GM18502 (cell line): ENCODE results near the gene ARL6IP5.
A peak's percentile ranks its signal among the peaks of the same experiment; 100 is the strongest.

Source experiments
- ATAC-seq: cut with Tn5 transposase; IDR thresholded peaks from one replicate; pipeline ENCODE4 v1.9.1; 2021; ENCODE audit warnings: mild to moderate bottlenecking; ENCODE audit not compliant: unreplicated experiment, poor library complexity

The ARL6IP5 gene

GRCh38 chr3:69084326-69085167 is at the start of gene ARL6IP5:
TSS of gene ARL6IP5 (plus strand) at chr3:69084937. CDS start at chr3:69085048, 111 bp downstream.
- ATAC-seq, result peak; percentile 48

DNA sequence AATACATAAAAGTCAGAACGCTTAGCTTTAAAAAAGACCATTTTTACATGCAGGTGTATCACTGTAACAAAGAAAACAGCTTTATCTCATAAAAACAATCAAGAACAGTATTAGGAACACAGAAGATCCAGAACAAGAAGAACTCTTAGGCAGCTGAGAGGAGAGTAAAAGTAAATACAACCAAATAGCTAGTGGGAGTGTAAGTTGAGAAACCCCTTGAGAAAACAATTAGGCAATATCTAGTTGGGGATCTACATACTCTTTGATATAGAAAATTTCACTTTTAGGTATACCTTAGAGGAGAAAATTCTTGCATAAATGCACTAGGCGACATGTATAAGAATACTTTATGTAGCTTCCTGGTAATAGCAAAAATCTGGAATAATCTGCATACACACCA is 40.1 kb upstream of the ARL6IP5 start:
- ATAC-seq, result no peak

DNA sequence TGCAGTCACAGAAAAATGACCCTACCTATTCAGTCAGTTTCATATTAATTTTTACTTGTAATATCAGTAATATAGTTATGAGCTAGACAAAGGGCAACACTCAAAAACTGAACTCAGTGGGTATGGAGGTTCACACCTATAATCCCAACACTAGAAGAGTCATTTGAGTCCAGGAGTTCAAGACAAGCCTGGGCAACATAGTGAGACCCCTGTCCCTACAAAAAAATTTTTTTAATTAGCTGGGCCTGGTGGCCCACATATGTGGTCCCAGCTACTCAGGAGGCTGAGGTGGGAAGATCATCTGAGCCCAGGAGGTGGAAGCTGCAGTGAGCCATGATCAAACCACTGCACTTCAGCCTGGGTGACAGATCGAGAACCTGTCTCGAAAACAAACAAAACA is 35.7 kb upstream of the ARL6IP5 start:
- ATAC-seq, result no peak

- ATAC-seq, result peak; percentile 95
Measured at GRCh38 chr3:69051756-69052471, 32.8 kb upstream of the ARL6IP5 start, which contains the start of gene TMF1. TSS of gene TMF1 (minus strand) at chr3:69052333. CDS start at chr3:69052086, 247 bp downstream.

DNA sequence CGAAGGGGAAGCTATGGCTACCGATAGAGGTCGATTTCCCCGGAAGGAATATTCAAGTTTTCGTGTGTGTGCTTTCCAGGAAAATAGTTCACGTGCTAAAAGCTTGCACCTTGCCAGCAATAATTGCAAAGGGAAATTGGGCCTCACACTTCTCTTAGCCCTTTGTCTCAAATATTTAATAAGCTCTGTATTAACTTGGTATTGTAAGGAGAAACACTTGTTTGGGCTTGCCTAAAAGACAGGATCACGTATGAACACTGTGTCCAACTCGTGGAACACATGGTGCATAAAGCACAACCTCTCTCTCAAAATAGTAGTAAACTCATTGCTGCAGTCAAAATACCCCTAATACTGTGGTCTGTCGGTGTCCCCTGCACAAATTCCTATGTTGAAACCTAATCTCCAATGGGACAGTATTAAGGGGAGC is 32.3 kb upstream of the ARL6IP5 start:
- ATAC-seq, result no peak

DNA sequence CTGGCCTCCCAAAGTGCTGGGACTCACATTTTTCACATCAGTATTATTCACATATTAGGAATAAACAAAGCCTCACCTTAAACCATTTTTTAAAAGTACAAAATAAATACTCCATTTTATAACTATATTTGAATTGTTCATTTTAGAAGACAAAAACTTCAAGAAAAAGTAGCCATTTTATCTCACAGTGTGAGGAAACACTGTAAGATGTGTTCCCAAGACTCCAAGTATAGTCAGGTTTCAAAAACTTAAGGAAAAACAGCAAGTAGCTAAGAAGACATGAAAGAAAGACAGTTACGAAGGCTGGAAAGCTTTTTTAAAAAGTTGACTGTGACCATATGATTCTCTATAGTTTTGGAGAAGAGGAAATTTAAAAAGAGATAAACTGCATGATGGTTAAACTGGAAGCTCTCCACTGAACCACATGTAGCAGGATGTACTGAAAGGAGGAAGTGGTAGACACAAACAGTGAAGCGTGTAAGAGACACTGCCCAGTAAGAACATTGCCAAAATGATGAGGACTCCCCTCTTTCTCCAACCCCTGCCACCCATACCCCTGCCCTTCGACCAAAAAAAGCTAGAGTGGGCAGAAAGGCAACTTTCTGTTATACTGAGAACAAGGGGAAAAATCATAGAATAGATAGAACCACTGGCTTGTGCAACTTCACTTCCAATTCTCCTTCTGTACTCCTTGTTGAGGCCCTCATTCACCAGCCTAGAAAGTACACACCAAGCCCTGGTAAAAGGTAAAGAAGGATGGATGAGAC is 26.4 kb upstream of the ARL6IP5 start:
- ATAC-seq, result peak; percentile 99

- ATAC-seq, result no peak
Measured at GRCh38 chr3:69058947-69059224, 25.9 kb upstream of the ARL6IP5 start.

DNA sequence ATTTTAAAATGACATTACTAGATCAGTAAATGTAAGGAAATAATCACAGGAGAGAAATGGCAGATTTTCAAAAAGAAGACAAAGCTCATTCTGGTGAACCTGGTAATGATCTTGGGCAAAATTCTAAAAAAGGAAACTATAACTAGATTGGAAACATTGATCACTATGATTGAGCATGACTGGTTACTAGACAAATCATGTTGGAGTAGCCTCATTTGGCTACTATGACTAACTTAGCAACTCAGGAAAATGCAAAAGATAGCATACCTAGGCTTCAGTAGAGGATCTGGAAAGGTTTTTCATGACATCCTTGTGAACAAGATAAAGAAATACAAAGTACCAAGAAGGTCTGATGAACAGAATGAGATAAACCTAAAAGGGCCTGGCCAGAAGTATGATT is 25.0 kb upstream of the ARL6IP5 start:
- ATAC-seq, result no peak

DNA sequence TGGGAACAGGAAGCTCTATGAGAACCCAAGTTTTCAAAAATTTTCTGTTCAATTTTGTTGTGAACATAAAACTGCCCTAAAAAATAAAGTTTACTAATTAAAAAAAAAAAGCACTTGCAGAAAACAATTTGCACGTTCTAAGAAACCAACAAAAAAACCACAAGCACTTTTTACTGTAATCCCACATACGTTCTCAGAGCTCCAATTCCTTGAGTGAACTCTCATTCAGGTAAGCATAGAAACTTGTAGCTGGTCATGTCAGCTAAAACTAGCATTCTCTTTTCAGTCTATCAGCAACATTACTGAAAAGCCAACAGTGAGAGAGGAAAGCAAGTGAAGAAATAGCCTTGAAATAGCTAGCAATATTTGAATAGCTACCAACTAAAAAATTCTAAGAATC is 21.1 kb upstream of the ARL6IP5 start:
- ATAC-seq, result no peak

- ATAC-seq, result no peak
Measured at GRCh38 chr3:69065318-69065964, 19.3 kb upstream of the ARL6IP5 start.

- no peak for ATAC-seq
Measured at GRCh38 chr3:69066121-69066520, 18.6 kb upstream of the ARL6IP5 start.

DNA sequence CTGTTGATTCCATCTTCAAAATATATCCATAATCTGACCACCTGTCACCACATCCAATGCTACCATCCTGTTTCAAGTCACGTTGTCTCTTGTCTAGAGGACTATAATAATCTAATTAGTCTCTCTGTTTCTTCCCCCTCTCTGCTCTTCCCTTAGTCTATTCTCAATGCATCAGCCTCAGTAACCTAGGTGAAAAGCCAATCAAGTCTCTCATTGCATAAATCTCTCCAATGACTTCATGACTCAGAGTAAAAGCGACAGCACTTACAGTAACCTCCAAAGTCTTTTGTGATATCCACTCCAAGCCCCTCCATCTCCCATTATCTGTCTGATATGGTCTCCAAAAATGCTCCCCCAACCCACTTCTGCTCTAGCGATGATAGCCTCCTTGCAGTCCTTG is 11.8 kb upstream of the ARL6IP5 start:
- ATAC-seq, result no peak

GRCh38 chr3:69079269-69080159 is 5.2 kb upstream of the ARL6IP5 start:
- ATAC-seq, result peak; percentile 20

DNA sequence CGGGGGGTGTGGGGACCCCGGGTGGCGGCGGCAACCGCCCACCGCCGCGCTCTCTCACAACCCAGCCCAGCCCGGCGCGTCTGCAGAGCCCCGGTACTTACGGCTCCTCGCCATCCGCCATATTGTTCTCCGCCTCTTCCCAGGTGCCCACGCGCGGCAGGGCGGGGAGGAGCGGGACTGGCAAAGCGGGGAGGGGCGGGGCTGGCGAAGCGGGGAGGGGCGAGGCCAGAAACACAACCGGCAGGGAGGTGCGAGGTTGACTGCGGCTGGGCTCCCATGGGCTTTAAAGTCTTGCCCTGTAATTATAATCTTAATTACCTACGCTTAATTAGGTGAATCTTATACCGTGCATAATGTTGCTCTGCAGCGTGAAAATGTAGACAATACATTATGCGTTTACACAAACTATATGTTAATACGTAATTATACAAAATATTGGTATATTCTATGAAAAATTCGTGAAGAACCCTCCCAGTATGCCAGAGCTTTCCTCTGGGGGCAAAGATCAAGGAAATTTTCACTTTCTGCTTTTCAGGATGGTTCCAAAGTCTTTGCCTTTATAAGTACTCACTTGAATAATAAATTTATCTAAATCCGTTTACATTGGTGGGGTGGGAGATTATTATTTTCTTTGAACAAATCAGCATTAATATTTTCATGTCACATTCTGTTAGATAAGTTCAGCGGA is 4.4 kb upstream of the ARL6IP5 start, which contains the start of gene UBA3:
UBA3 (minus strand) TSS at position 133 of the 688 bp plus-strand sequence; CDS start at position 121, 12 bp downstream.
- ATAC-seq, result peak; percentile 53

GRCh38 chr3:69081583-69082262 is 3.0 kb upstream of the ARL6IP5 start:
- ATAC-seq, result no peak

- ATAC-seq, result no peak
Measured at GRCh38 chr3:69082361-69082760, 2.4 kb upstream of the ARL6IP5 start.

- ATAC-seq, result peak; percentile 61
Measured at GRCh38 chr3:69082805-69083204, 1.9 kb upstream of the ARL6IP5 start.

GRCh38 chr3:69085168-69085832 is 563 bp downstream of the ARL6IP5 start:
- ATAC-seq, result no peak
